ENCODE measurements around the gene CERKL.

DNA sequence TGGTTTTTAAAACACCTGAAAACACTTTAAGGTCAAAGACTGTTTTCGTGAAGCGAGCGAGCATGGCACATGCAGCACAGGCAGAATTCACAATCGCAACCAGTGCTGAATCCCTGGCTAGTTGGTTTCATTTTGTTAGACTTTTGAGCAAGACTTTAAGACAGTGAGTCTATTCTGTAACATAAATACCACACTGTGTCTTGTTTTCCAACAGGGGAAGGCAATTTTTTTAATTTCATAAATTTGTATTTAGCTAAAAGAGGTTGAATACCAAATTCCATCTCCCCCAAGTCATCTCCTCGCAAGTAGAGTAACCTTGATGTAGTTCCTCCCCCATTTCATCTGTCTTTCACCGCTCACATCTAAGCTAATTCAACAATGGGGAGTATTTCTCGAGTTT is 1.4 kb downstream of the CERKL start:
- TF ChIP-seq CTCF (IDR thresholded peaks at IDR 0.05; ENCODE audit: low read length): no peak
- TF ChIP-seq EZH2 (IDR thresholded peaks at IDR 0.05; ENCODE audit: borderline replicate concordance, low read length): no peak

All from OCI-LY1 (cell line).